Measurements from ENCODE around the gene SLX4IP.

- no peak for TF ChIP-seq CTCF (conservative IDR thresholded peaks at IDR 0.05 in 1 of 2, IDR thresholded peaks at IDR 0.05 in 1 of 2; ENCODE audit: extremely low read depth in 1 of 2, insufficient read depth in 1 of 2, low read depth in 1 of 2, low read length in 2 of 2)
- TF ChIP-seq EZH2 (IDR thresholded peaks at IDR 0.05; ENCODE audit: borderline replicate concordance, low read length) = no peak
Observed at GRCh38 chr20:10658876-10659632, 223.9 kb downstream of the SLX4IP start.
